NCI-H2081 treated with DMSO at 0.1 percent for 48 hours (cell line): ENCODE data around the gene SLA2.
A peak's percentile ranks its signal among the peaks of the same experiment; 100 is the strongest.
"Not testable (repeated sequence)": the region's sequence is repeated elsewhere in the genome, so short reads cannot be mapped to it uniquely, and the experiment has no call there.

Experiments
- DNase-seq: peaks from one replicate; lab custom pipeline; 2025; lab: John Stamatoyannopoulos, UW

Gene SLA2

GRCh38 chr20:36645353-36645752 is 643 bp downstream of the SLA2 start:
- DNase-seq, result no peak

- no peak for DNase-seq
Measured at GRCh38 chr20:36644706-36645095, 1.3 kb downstream of the SLA2 start.

- no peak for DNase-seq
Measured at GRCh38 chr20:36644032-36644705, 1.8 kb downstream of the SLA2 start.

- DNase-seq, result no peak
Measured at GRCh38 chr20:36642136-36642535, 3.9 kb downstream of the SLA2 start.

- no peak for DNase-seq
Measured at GRCh38 chr20:36641506-36641843, 4.5 kb downstream of the SLA2 start.

- not testable (repeated sequence) for DNase-seq
Measured at GRCh38 chr20:36638876-36639400, 7.1 kb downstream of the SLA2 start.

- no peak for DNase-seq
Measured at GRCh38 chr20:36634342-36634741, 11.7 kb downstream of the SLA2 start.

- no peak for DNase-seq
Measured at GRCh38 chr20:36633285-36633772, 12.7 kb downstream of the SLA2 start.

GRCh38 chr20:36632487-36633284 is 13.3 kb downstream of the SLA2 start:
- DNase-seq, result no peak

- no peak for DNase-seq
Measured at GRCh38 chr20:36632147-36632486, 13.9 kb downstream of the SLA2 start.

- no peak for DNase-seq
Measured at GRCh38 chr20:36631646-36632045, 14.3 kb downstream of the SLA2 start.

GRCh38 chr20:36629719-36630681 is 16.0 kb downstream of the SLA2 start:
- no peak for DNase-seq

GRCh38 chr20:36628076-36628475 is 17.9 kb downstream of the SLA2 start:
- no peak for DNase-seq

- DNase-seq, result no peak
Measured at GRCh38 chr20:36624944-36625324, 21.1 kb downstream of the SLA2 start.

- no peak for DNase-seq
Measured at GRCh38 chr20:36624068-36624943, 21.7 kb downstream of the SLA2 start.

- no peak for DNase-seq
Measured at GRCh38 chr20:36623444-36623843, 22.6 kb downstream of the SLA2 start.

- no peak for DNase-seq
Measured at GRCh38 chr20:36620917-36621316, 25.1 kb downstream of the SLA2 start.

- no peak for DNase-seq
Measured at GRCh38 chr20:36614781-36615557, 31.0 kb downstream of the SLA2 start.

- peak; percentile 51 for DNase-seq
Measured at GRCh38 chr20:36613974-36614373, 32.0 kb downstream of the SLA2 start.

- no peak for DNase-seq
Measured at GRCh38 chr20:36611625-36612024, 34.4 kb downstream of the SLA2 start.

- DNase-seq, result not testable (repeated sequence)
Measured at GRCh38 chr20:36608388-36608728, 37.6 kb downstream of the SLA2 start.
